Adrenal gland (tissue), 5 donors: Measurements from ENCODE around the gene CPSF4.

Experiments
- CTCF ChIP-seq, 6 experiments: fragments of 450-650 bp in 4 of 6; fragments of 200-600 bp in 2 of 6; sonication (generic) in 1 of 6; IDR thresholded peaks; 1 replicate in 5 of 6; 2 replicates in 1 of 6; pipeline versions ENCODE4 v1.5.1 to v1.8.0; 2016 to 2021; ENCODE audit warnings: antibody characterized with exemption in 6 of 6, mild to moderate bottlenecking in 2 of 6, moderate library complexity in 1 of 6
- POLR2A ChIP-seq, 2 donors: fragments of 450-650 bp; IDR thresholded peaks; one replicate each; pipeline ENCODE4 v1.6.1; 2017; ENCODE audit warnings: antibody characterized with exemption in 2 of 2, mild to moderate bottlenecking in 2 of 2, moderate library complexity in 1 of 2
- donor health status: DM: no; HTN: no; CAD: no.

- TF ChIP-seq CTCF (IDR thresholded peaks at IDR 0.05) (no peak), POLR2A (IDR thresholded peaks at IDR 0.05) (no peak)
Measured at GRCh38 chr7:99451936-99452335, 13.2 kb downstream of the CPSF4 start.
